SK-N-SH (cell line): ENCODE measurements around the gene GPR15. TPM values are rescaled to one million over a fixed set of nuclear protein-coding genes. Genes with fewer than 3 reads are reported as not detected.

Experiments
- CTCF ChIA-PET: fragments of 300-600, 350-600 bp; formaldehyde crosslinking; extraction: SDS; loops from one replicate; lab custom pipeline; 2021; lab: Yijun Ruan, JAX
- POLR2A ChIA-PET: fragments of 350-600 bp; sonication (Branson Sonifier 250); formaldehyde crosslinking; extraction: SDS; loops from one replicate; lab custom pipeline; 2020; ENCODE audit warnings: antibody characterized with exemption, inconsistent platforms; lab: Yijun Ruan, JAX
- DNase-seq: peaks from one replicate; pipeline ENCODE4 v3.0.0; 2012
- H2AFZ ChIP-seq: fragments of 200-600 bp; sonication (generic); 2 replicates; pipeline ENCODE4 v1.8.1; 2016; ENCODE audit warnings: antibody characterized with exemption, mild to moderate bottlenecking, low read depth
- H3F3A ChIP-seq: fragments of 200-600 bp; sonication (generic); replicated peaks from 2 replicates; pipeline ENCODE3; 2016; ENCODE audit warnings: antibody characterized with exemption, mild to moderate bottlenecking; ENCODE audit not compliant: insufficient read depth
- H3K27ac ChIP-seq, 2 experiments: fragments of 200-500 bp in 1 of 2; fragments of 200-600 bp in 1 of 2; sonication (Bioruptor generic) in 1 of 2; sonication (generic), shearing (Covaris generic) in 1 of 2; 2 replicates each; pipeline versions ENCODE4 v1.5.1 to v1.6.1; 2014 to 2016; ENCODE audit warnings: low read depth in 2 of 2, inconsistent platforms in 1 of 2, low read length in 1 of 2, mild to moderate bottlenecking in 1 of 2, mixed read lengths in 1 of 2
- H3K27me3 ChIP-seq: fragments of 200-600 bp; sonication (generic), shearing (Covaris generic); 2 replicates; pipeline ENCODE4 v1.6.1; 2016; ENCODE audit warnings: mixed run types; ENCODE audit not compliant: insufficient read depth
- H3K36me3 ChIP-seq, 2 experiments: fragments of 200-500 bp in 1 of 2; fragments of 200-600 bp in 1 of 2; sonication (Bioruptor generic) in 1 of 2; sonication (generic) in 1 of 2; replicated peaks in 1 of 2; 2 replicates each; pipeline versions ENCODE3 to v1.5.1; 2014 to 2016; ENCODE audit warnings: low read length in 1 of 2, mild to moderate bottlenecking in 1 of 2; ENCODE audit not compliant: insufficient read depth in 2 of 2, control insufficient read depth in 1 of 2
- H3K4me1 ChIP-seq, 2 experiments: fragments of 200-500 bp in 1 of 2; fragments of 200-600 bp in 1 of 2; sonication (Bioruptor generic) in 1 of 2; sonication (generic), shearing (Covaris generic) in 1 of 2; 2 replicates each; pipeline versions ENCODE4 v1.5.1 to v1.6.1; 2014 to 2016; ENCODE audit warnings: low read depth in 1 of 2, low read length in 1 of 2, mixed run types in 1 of 2; ENCODE audit not compliant: insufficient read depth in 2 of 2, control insufficient read depth in 1 of 2
- H3K4me2 ChIP-seq: fragments of 200-600 bp; sonication (generic), shearing (Covaris generic); 2 replicates; pipeline ENCODE4 v1.6.1; 2017; ENCODE audit warnings: mixed run types
- H3K4me3 ChIP-seq, 2 experiments: fragments of 200-500 bp in 1 of 2; fragments of 200-600 bp in 1 of 2; sonication (Bioruptor generic) in 1 of 2; sonication (generic), shearing (Covaris generic) in 1 of 2; 2 replicates each; pipeline versions ENCODE4 v1.5.1 to v1.8.1; 2014 to 2016; ENCODE audit warnings: low read depth in 2 of 2, inconsistent platforms in 1 of 2, low read length in 1 of 2, mild to moderate bottlenecking in 1 of 2, mixed read lengths in 1 of 2, moderate library complexity in 1 of 2
- H3K79me2 ChIP-seq: fragments of 200-600 bp; sonication (generic); 2 replicates; pipeline ENCODE4 v1.8.1; 2017; ENCODE audit warnings: mild to moderate bottlenecking; ENCODE audit not compliant: insufficient read depth
- H3K9ac ChIP-seq: fragments of 200-600 bp; sonication (generic); 2 replicates; pipeline ENCODE4 v1.6.1; 2017; ENCODE audit warnings: mixed run types
- H3K9me2 ChIP-seq: fragments of 200-600 bp; sonication (generic); 2 replicates; pipeline ENCODE4 v1.6.1; 2017; ENCODE audit warnings: mixed run types
- H3K9me3 ChIP-seq: fragments of 200-600 bp; sonication (generic); 2 replicates; pipeline ENCODE4 v1.6.1; 2017; ENCODE audit warnings: mixed run types, mild to moderate bottlenecking, moderate library complexity
- H4K20me1 ChIP-seq: fragments of 200-600 bp; sonication (generic); 2 replicates; pipeline ENCODE4 v1.6.1; 2017; ENCODE audit warnings: mild to moderate bottlenecking, mixed run types; ENCODE audit not compliant: insufficient read depth
- EP300 ChIP-seq, 2 experiments: IDR thresholded peaks; 2 replicates each; pipeline versions ENCODE4 v1.4.0 to v1.6.1; 2012; ENCODE audit warnings: borderline replicate concordance in 1 of 2, low read depth in 1 of 2, low read length in 1 of 2
- EZH2phosphoT487 ChIP-seq: fragments of 200-600 bp; sonication (generic); IDR thresholded peaks from 2 replicates; pipeline ENCODE4 v1.6.1; 2017; ENCODE audit warnings: low read depth, mixed run types, mild to moderate bottlenecking, antibody characterized with exemption, moderate library complexity, borderline replicate concordance
- GABPA ChIP-seq: IDR thresholded peaks from 2 replicates; pipeline ENCODE4 v1.4.0; 2012; ENCODE audit warnings: low read depth, mild to moderate bottlenecking
- MEF2A ChIP-seq: IDR thresholded peaks from 2 replicates; pipeline ENCODE4 v1.4.0; 2012; ENCODE audit warnings: low read depth, borderline replicate concordance
- NRF1 ChIP-seq: IDR thresholded peaks from 2 replicates; pipeline ENCODE4 v1.6.1; 2012; ENCODE audit warnings: low read depth, mild to moderate bottlenecking, low read length
- POLR2AphosphoS5 ChIP-seq: IDR thresholded peaks from 2 replicates; pipeline ENCODE4 v1.6.1; 2012; ENCODE audit warnings: low read depth, low read length
- RAD21 ChIP-seq: IDR thresholded peaks from 2 replicates; pipeline ENCODE4 v1.6.1; 2012; ENCODE audit warnings: mild to moderate bottlenecking, low read length
- RFX5 ChIP-seq: IDR thresholded peaks from 2 replicates; pipeline ENCODE4 v1.6.1; 2012; ENCODE audit warnings: mild to moderate bottlenecking, improper control_type of control experiment, low read length
- SMC3 ChIP-seq: IDR thresholded peaks from 2 replicates; pipeline ENCODE4 v1.6.1; 2012; ENCODE audit warnings: low read depth, low read length, improper control_type of control experiment
- WGBS: methylation state at CpG from one replicate; pipeline ENCODE4 v1.1.6; 2017; ENCODE audit warnings: low lambda C conversion rate; 5-methylcytosine and 5-hydroxymethylcytosine counted together
- polyA plus RNA-seq, 3 experiments: library from polyadenylated mRNA; depleted of rRNA; stranded (reverse); fragments of >200 nt; gene quantifications; 2 replicates each; pipeline ENCODE4 v1.2.3, GENCODE V29; 2012
- TF ChIP-seq, protein P1 (sequence below): IDR thresholded peaks from 2 replicates; pipeline ENCODE4 v1.6.1; 2012; ENCODE audit warnings: mild to moderate bottlenecking, low read depth, low read length, moderate library complexity
- TF ChIP-seq, protein P2 (sequence below): fragments of 150-350 bp; IDR thresholded peaks from 2 replicates; pipeline ENCODE4 v1.6.1; 2016; ENCODE audit warnings: mild to moderate bottlenecking, low read depth, low read length
- TF ChIP-seq, protein P3 (sequence below): fragments of 150-350 bp; IDR thresholded peaks from 2 replicates; pipeline ENCODE4 v1.6.1; 2017; ENCODE audit warnings: antibody characterized with exemption, low read length, low read depth, borderline replicate concordance
- TF ChIP-seq, protein P4 (sequence below): IDR thresholded peaks from 2 replicates; pipeline ENCODE4 v1.4.0; 2012; ENCODE audit warnings: low read depth, borderline replicate concordance
- TF ChIP-seq, protein P5 (sequence below): IDR thresholded peaks from 2 replicates; pipeline ENCODE4; 2012

The GPR15 gene
- polyA plus RNA-seq, 1 of the 3 experiments (the other 2 are of a cell fraction) = not detected

DNA sequence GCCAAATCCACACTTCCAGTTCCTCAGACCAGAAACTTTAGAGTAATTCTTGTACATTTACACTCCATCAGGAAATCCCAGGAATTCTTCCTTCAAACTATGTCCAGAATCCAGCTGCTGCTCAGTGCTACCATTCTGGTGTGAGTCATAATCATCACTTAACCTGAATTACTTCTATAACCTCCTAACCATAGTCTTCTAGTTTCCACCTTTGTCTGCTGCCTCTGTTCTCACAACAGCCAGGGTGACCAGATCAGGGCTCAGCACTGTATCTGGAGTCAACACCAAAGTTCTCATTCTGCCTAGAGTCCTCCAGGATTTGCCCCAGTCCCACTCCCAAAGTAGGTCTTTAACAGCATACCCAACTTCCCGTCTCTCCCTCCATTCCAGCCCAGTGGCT is 12.4 kb upstream of the GPR15 start:
- H3K9ac ChIP-seq = no peak overlapping the region
- 62% methylated on average over 1 of the region's 1 CpG for WGBS

More for the DNA sequence above, 12.4 kb upstream of the GPR15 start:
- no peak overlapping the region for H3K4me2 ChIP-seq
- no peak overlapping the region for H3K4me3 ChIP-seq
- H3K4me1 ChIP-seq = peaks cover 0 to 7% of the 10 kb centered on the region in 2 experiments; a peak in 2 of 4 replicates
- no peaks in the 10 kb centered on the region; the same call in 1 of the 2 replicates for H4K20me1 ChIP-seq
- H3K36me3 ChIP-seq = peaks cover 61 to 62% of the 10 kb centered on the region in 2 experiments
- TF ChIP-seq MEF2A (no peak), RFX5 (no peak), SMC3 (no peak), POLR2AphosphoS5 (no peak), EZH2phosphoT487 (no peak), EP300 (IDR thresholded peaks at IDR 0.05; ENCODE audit: borderline replicate concordance in 1 of 2, low read depth in 1 of 2, low read length in 1 of 2) (no peak), RAD21 (no peak), NRF1 (no peak), GABPA (no peak)
- TF ChIP-seq, protein P1, sequence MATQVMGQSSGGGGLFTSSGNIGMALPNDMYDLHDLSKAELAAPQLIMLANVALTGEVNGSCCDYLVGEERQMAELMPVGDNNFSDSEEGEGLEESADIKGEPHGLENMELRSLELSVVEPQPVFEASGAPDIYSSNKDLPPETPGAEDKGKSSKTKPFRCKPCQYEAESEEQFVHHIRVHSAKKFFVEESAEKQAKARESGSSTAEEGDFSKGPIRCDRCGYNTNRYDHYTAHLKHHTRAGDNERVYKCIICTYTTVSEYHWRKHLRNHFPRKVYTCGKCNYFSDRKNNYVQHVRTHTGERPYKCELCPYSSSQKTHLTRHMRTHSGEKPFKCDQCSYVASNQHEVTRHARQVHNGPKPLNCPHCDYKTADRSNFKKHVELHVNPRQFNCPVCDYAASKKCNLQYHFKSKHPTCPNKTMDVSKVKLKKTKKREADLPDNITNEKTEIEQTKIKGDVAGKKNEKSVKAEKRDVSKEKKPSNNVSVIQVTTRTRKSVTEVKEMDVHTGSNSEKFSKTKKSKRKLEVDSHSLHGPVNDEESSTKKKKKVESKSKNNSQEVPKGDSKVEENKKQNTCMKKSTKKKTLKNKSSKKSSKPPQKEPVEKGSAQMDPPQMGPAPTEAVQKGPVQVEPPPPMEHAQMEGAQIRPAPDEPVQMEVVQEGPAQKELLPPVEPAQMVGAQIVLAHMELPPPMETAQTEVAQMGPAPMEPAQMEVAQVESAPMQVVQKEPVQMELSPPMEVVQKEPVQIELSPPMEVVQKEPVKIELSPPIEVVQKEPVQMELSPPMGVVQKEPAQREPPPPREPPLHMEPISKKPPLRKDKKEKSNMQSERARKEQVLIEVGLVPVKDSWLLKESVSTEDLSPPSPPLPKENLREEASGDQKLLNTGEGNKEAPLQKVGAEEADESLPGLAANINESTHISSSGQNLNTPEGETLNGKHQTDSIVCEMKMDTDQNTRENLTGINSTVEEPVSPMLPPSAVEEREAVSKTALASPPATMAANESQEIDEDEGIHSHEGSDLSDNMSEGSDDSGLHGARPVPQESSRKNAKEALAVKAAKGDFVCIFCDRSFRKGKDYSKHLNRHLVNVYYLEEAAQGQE = no peak
- TF ChIP-seq, protein P2, sequence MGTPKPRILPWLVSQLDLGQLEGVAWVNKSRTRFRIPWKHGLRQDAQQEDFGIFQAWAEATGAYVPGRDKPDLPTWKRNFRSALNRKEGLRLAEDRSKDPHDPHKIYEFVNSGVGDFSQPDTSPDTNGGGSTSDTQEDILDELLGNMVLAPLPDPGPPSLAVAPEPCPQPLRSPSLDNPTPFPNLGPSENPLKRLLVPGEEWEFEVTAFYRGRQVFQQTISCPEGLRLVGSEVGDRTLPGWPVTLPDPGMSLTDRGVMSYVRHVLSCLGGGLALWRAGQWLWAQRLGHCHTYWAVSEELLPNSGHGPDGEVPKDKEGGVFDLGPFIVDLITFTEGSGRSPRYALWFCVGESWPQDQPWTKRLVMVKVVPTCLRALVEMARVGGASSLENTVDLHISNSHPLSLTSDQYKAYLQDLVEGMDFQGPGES = no peak
- TF ChIP-seq, protein P3, sequence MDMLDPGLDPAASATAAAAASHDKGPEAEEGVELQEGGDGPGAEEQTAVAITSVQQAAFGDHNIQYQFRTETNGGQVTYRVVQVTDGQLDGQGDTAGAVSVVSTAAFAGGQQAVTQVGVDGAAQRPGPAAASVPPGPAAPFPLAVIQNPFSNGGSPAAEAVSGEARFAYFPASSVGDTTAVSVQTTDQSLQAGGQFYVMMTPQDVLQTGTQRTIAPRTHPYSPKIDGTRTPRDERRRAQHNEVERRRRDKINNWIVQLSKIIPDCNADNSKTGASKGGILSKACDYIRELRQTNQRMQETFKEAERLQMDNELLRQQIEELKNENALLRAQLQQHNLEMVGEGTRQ = no peak
- TF ChIP-seq, protein P4, sequence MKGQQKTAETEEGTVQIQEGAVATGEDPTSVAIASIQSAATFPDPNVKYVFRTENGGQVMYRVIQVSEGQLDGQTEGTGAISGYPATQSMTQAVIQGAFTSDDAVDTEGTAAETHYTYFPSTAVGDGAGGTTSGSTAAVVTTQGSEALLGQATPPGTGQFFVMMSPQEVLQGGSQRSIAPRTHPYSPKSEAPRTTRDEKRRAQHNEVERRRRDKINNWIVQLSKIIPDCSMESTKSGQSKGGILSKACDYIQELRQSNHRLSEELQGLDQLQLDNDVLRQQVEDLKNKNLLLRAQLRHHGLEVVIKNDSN = no peak
- TF ChIP-seq, protein P5, sequence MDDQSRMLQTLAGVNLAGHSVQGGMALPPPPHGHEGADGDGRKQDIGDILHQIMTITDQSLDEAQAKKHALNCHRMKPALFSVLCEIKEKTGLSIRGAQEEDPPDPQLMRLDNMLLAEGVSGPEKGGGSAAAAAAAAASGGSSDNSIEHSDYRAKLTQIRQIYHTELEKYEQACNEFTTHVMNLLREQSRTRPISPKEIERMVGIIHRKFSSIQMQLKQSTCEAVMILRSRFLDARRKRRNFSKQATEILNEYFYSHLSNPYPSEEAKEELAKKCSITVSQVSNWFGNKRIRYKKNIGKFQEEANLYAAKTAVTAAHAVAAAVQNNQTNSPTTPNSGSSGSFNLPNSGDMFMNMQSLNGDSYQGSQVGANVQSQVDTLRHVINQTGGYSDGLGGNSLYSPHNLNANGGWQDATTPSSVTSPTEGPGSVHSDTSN = no peak
- POLR2A ChIA-PET = no interaction called here
- no peak overlapping the region for H2AFZ ChIP-seq
- H3K9me3 ChIP-seq = no peaks in the 10 kb centered on the region
- CTCF ChIA-PET = no interaction called here
- no peak overlapping the region for H3K27ac ChIP-seq
- H3K27me3 ChIP-seq = no peaks in the 10 kb centered on the region
- no peaks in the 10 kb centered on the region for H3K9me2 ChIP-seq
- peaks cover 14% of the 10 kb centered on the region for H3F3A ChIP-seq
- DNase-seq = no peak
- H3K79me2 ChIP-seq = peaks cover 40% of the 10 kb centered on the region
